GM10847 (cell line): Measurements from ENCODE around the gene SNORC.

Experiments used
- POLR2A ChIP-seq: IDR thresholded peaks from 2 replicates; pipeline ENCODE4 v1.6.1; 2011; ENCODE audit not compliant: insufficient read length; ENCODE audit errors: extremely low read depth

Gene SNORC

GRCh38 chr2:232924433-232924832 lies 54.4 kb downstream of the SNORC start:
- no peak for TF ChIP-seq POLR2A

GRCh38 chr2:232925153-232925820 lies 55.2 kb downstream of the SNORC start:
- no peak for TF ChIP-seq POLR2A

- no peak for TF ChIP-seq POLR2A
Observed at GRCh38 chr2:232925821-232926156, 55.7 kb downstream of the SNORC start.

GRCh38 chr2:232926431-232926939 lies 56.4 kb downstream of the SNORC start:
- TF ChIP-seq POLR2A: no peak

- TF ChIP-seq POLR2A: no peak
Observed at GRCh38 chr2:232927032-232927792, 57.1 kb downstream of the SNORC start.

- TF ChIP-seq POLR2A: no peak
Observed at GRCh38 chr2:232927793-232928550, 57.9 kb downstream of the SNORC start.
